Muscle of back (tissue), 11 donors: Measurements from ENCODE around the gene NYAP2. TPM values are rescaled to one million over a fixed set of nuclear protein-coding genes. Genes with fewer than 3 reads are reported as not detected.

Experiments
- DNase-seq, 3 donors: peaks; one replicate each; pipeline versions ENCODE4 v3.0.0 to v3.0.0-alpha.2; 2013
- polyA plus RNA-seq, 10 donors: library from polyadenylated mRNA; unstranded; fragments of 120-200 nt; gene quantifications; one replicate each; pipeline ENCODE4 v1.2.1, GENCODE V29; 2013; ENCODE audit not compliant: insufficient read length in 10 of 10

Gene NYAP2
- polyA plus RNA-seq, 10 donors, result 0.04 to 0.48 (median 0.21) TPM; not detected in 1

- no peak for DNase-seq
These were observed 220.7 kb downstream of the NYAP2 start for GRCh38 chr2:225620227-225620626.

GRCh38 chr2:225630824-225631533 lies 231.5 kb downstream of the NYAP2 start:
- no peak for DNase-seq

DNA sequence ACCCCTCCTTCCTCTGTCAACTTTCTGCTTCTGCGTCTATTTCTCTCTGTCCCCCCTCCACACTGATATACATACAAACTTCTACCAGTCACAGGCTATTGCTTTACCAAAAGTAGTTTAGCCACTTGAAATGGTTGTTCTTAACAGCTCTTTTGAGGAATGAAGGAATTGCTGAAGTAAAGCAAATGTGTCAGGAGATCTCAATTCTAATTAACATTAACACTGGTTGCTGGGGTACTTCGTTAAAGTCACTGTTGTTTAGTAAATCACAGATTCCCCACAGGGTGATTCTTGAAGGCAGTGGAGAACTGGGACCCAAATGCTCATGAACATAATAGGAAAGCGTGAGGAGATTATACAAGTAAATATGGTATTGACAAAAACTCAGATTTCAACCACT lies 232.8 kb downstream of the NYAP2 start:
- DNase-seq, result no peak

DNA sequence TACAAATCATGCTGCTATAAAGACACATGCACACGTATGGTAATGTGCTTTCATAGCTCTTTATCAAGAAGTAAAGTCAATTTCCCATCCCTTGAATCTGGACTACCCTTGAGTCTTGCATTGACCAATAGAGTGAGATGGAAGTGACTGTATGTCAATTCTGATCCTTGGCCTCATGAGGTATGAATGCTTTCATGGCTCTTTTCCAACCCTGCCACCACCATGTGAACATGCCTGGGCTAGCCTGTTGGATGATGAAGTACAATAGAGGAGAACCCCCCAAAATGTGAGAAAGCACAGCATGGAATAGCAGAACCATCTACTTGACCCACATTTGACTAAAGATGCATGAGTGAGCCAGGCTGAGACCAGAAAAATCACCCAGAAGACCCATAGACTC lies 237.0 kb downstream of the NYAP2 start:
- DNase-seq, result no peak

- DNase-seq, result peak in 2 of 3 donors; percentile 4 to 20
These were observed 237.7 kb downstream of the NYAP2 start for GRCh38 chr2:225637259-225637658.

- DNase-seq, result no peak
These were observed 241.0 kb downstream of the NYAP2 start for GRCh38 chr2:225640550-225640949.

- DNase-seq, result no peak
These were observed 249.8 kb downstream of the NYAP2 start for GRCh38 chr2:225649274-225649673.

DNA sequence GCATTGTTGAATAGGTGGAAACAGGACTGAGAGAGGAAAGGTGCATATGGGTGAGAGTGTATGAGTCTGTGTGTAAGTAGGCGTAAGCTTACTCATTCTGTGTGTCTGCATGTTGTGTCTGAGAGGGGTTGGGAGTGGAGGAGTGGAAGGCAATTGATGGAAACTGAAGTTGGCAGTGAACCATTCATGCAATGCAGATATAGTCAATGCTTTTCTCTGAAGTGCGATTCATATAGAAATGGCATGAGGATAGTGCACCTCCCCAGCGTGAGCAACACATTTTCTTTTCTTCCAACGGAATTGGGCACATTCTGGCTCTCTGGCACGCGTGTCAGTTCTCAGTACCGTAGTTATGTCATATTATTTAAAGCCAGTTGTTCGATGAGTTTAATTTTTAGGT lies 250.5 kb downstream of the NYAP2 start:
- no peak for DNase-seq

- peak; percentile 72 to 87 (median 79) for DNase-seq
These were observed 261.0 kb downstream of the NYAP2 start for GRCh38 chr2:225660262-225661131.

- DNase-seq, result peak; percentile 12 to 42 (median 18)
These were observed 262.6 kb downstream of the NYAP2 start for GRCh38 chr2:225662101-225662500.

GRCh38 chr2:225667445-225667844 lies 267.9 kb downstream of the NYAP2 start:
- no peak for DNase-seq

- peak; percentile 53 to 72 (median 61) for DNase-seq
These were observed 269.2 kb downstream of the NYAP2 start for GRCh38 chr2:225668606-225669266.

- DNase-seq, result peak; percentile 32 to 68 (median 60)
These were observed 270.8 kb downstream of the NYAP2 start for GRCh38 chr2:225670111-225670974.

DNA sequence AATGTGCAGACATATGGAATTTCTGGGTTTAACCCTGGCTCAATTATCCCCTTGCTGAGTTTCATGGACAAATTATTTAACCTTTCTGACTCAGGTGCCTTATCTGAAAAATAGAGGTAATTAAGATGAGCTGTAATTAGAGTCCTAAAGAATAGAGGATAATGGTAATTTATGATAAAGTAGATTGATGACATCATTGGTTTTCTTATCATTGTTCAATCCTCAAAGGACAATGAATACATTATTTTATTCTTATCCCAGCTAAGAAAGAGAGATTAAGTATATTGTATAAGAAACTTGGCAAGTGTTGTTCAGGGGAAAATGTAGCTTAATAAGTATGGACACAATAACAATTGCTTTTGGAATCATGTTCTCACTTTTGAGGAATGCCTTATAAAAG lies 279.3 kb downstream of the NYAP2 start:
- DNase-seq, result no peak

DNA sequence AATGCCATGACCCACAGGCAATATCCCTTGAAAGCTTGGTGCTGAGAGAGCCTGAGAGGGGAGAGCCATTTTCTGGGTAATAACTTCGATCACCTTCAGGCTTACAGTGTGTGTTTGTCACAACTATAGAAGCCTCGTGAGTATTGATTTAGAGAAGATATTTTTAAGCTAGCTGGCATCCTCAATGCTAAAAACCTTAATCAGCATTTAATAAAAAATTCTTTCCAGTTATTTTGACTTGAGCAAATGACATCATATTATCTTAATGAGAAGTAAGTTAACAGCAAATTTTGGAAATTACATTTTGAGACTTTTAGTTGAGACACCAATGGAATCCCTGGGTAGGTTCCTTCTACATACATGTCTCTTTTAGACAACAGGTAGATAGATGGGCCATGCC lies 283.7 kb downstream of the NYAP2 start:
- DNase-seq, result no peak

DNA sequence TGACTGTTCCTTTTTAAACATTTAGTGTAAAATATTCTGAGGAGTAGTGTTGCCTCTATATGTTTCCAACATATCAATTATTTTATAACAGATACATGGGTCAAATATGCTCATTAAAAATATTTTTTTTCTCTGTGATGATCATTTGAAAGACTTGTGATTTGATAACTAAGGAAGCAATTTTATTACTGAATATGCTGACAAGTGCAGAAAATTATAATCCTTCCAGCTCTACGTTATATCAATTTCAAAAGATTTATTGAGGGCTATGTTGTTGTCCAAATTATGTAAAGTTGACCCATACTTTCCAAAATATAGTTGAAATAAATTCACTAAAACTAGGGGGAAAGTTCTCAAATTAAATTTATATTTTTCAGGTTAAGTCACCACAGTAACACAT lies 290.6 kb downstream of the NYAP2 start:
- no peak for DNase-seq

DNA sequence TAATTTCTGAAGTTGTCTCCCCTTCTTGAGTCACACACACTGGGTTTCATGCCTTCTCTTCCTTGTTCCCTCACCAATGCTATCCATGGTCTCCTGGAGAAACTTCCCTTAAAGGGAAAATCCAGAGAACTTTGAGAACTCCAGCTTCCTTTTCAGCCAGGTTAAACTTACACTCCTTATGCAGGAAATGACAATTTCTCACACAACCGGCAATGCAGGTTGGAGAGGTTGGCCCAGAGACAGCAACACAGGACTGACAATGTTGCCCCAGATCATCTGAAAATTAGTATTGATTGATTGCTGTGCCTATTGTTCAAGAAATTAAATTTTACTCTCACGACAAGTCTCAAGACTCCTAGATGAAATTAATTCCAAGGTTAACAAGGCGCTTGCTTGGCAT lies 292.2 kb downstream of the NYAP2 start:
- no peak for DNase-seq

DNA sequence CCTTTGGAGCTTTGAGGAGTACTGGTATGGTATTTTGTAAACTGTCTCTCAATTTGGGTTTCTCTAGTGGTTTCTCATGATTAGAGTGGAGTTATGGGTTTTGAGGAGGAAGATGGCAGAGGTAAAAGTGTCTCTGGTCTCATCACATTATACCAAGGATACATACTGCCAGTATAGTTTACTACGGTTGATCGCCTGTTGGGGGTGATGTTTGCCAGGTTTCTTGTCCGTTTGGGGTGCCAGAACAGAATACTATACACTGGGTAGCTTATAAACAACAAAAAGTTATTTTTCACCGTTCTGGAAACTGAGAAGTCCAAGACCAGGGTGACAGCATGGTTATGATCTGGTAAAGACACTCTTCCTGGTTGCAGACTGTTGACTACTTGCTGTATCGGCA lies 293.7 kb downstream of the NYAP2 start:
- DNase-seq, result no peak

DNA sequence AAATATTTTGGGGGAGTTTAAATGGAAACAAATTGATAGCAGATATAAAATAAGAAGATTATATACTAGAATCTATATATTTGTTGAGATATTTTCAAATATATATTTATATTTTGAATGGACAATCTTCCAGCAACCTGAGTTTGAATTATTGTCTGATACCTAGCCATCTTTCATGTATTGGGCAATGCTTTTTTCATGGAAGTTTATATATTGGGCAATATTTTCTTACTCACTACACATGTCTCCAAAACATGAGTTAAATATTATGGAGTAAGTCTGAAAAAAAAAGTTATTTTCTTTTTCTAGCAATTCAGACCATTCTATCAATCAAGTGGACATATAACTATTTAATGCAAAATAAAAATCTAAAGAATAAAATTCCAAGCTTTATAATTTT lies 295.2 kb downstream of the NYAP2 start:
- no peak for DNase-seq

DNA sequence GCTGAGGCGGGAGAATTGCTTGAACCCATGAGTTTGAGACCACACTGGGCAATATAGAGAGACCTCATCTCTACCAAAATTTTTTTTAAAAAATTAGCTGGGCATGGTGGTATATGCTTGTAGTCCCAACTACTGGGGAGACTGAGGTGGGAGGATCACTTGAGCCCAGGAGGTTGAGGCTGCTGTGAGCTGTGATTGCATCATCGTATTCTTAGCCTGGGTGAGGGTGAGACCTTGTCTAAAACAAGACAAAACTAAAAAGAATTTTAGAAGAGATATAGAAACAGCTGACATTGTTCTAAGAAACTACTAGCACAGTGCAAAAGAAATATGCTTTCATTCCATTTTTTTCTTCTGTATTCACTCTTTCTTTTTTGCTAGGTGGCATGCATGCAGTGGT lies 298.4 kb downstream of the NYAP2 start:
- no peak for DNase-seq
